Smooth muscle cell (in vitro differentiated cells): ENCODE data around the gene WRAP53. TPM values are rescaled to one million over a fixed set of nuclear protein-coding genes. Genes with fewer than 3 reads are reported as not detected.
A peak's percentile ranks its signal among the peaks of the same experiment; 100 is the strongest.

Experiments
- DNase-seq: peaks from one replicate; lab custom pipeline; 2025; ENCODE audit not compliant: unreplicated experiment; lab: John Stamatoyannopoulos, UW
- H2AFZ ChIP-seq: fragments of 200-600 bp; sonication (generic); 2 replicates; pipeline ENCODE4 v1.6.0; 2016; ENCODE audit warnings: antibody characterized with exemption, low read depth, mild to moderate bottlenecking
- H3F3A ChIP-seq: fragments of 200-600 bp; sonication (generic); 2 replicates; pipeline ENCODE4 v1.6.0; 2017; ENCODE audit warnings: antibody characterized with exemption, low read depth
- H3K27ac ChIP-seq: fragments of 200-600 bp; sonication (generic); 2 replicates; pipeline ENCODE4 v1.5.1; 2016; ENCODE audit warnings: low read depth, mild to moderate bottlenecking
- H3K27me3 ChIP-seq: fragments of 200-600 bp; sonication (generic); 2 replicates; pipeline ENCODE4 v1.6.1; 2016; ENCODE audit warnings: low read depth, mild to moderate bottlenecking
- H3K36me3 ChIP-seq: fragments of 200-600 bp; sonication (generic); 2 replicates; pipeline ENCODE4 v1.5.1; 2016; ENCODE audit warnings: low read depth
- H3K4me1 ChIP-seq: fragments of 200-600 bp; sonication (generic); 2 replicates; pipeline ENCODE4 v1.5.1; 2016; ENCODE audit warnings: low read depth
- H3K4me2 ChIP-seq: fragments of 200-600 bp; sonication (generic); 2 replicates; pipeline ENCODE4 v1.6.0; 2016; ENCODE audit warnings: mild to moderate bottlenecking
- H3K4me3 ChIP-seq: fragments of 200-600 bp; sonication (generic); 2 replicates; pipeline ENCODE4 v1.5.1; 2016; ENCODE audit warnings: mild to moderate bottlenecking
- H3K79me2 ChIP-seq: fragments of 200-600 bp; sonication (generic); 2 replicates; pipeline ENCODE4 v1.6.0; 2016; ENCODE audit warnings: low read depth, mild to moderate bottlenecking
- H3K9ac ChIP-seq: fragments of 200-600 bp; sonication (generic); 2 replicates; pipeline ENCODE4 v1.6.0; 2016; ENCODE audit warnings: low read depth
- H3K9me3 ChIP-seq: fragments of 200-600 bp; sonication (generic); replicated peaks from 2 replicates; pipeline ENCODE4 v1.5.1; 2016; ENCODE audit warnings: low read depth
- H4K20me1 ChIP-seq: fragments of 200-600 bp; sonication (generic); 2 replicates; pipeline ENCODE4 v1.6.0; 2016; ENCODE audit warnings: low read depth
- CTCF ChIP-seq: fragments of 200-600 bp; sonication (generic); IDR thresholded peaks from 2 replicates; pipeline ENCODE4 v1.5.1; 2017; ENCODE audit warnings: borderline replicate concordance, mild to moderate bottlenecking, antibody characterized with exemption; ENCODE audit not compliant: insufficient read depth, poor library complexity, severe bottlenecking
- WGBS: methylation state at CpG from one replicate; pipeline ENCODE4 v1.1.7; 2016; ENCODE audit warnings: low lambda C conversion rate; 5-methylcytosine and 5-hydroxymethylcytosine counted together
- polyA plus RNA-seq: library from polyadenylated mRNA; unstranded; fragments of >200 nt; fragmentation: Nextera tagmentation; extraction: Ambion mirVana; gene quantifications from 2 replicates; pipeline ENCODE4 v1.2.1, GENCODE V29; 2016
- total RNA-seq: library from RNA; depleted of rRNA; stranded (reverse); fragments of >200 nt; gene quantifications from 2 replicates; pipeline ENCODE4 v1.2.3, GENCODE V29; 2014

The WRAP53 gene
- total and polyA plus RNA-seq, 2 experiments from 2014 or later, result 8.2 to 17.1 TPM

GRCh38 chr17:7673239-7673638 is 15.0 kb upstream of the WRAP53 start:
- Histone ChIP-seq H4K20me1 (peaks cover 10% of the 10 kb centered on the region), H3K36me3 (peaks cover 11% of the 10 kb centered on the region), H3K4me2 (no peak overlapping the region), H3F3A (no peaks in the 10 kb centered on the region), H3K4me1 (no peaks in the 10 kb centered on the region), H3K4me3 (no peak overlapping the region), H3K27ac (no peak overlapping the region), H3K9ac (no peak overlapping the region), H2AFZ (no peak overlapping the region), H3K27me3 (no peaks in the 10 kb centered on the region), H3K9me3 (no peaks in the 10 kb centered on the region), H3K79me2 (peaks cover 4% of the 10 kb centered on the region)
- DNase-seq, result no peak
- peak; percentile 41 for TF ChIP-seq CTCF
- 93% methylated on average over 2 of the region's 2 CpGs for WGBS

- peaks cover 11% of the 10 kb centered on the region for H3K79me2 ChIP-seq
- DNase-seq, result no peak
- H3K36me3 ChIP-seq, result peaks cover 11% of the 10 kb centered on the region
- no peak overlapping the region for H3K4me2 ChIP-seq
- H3K27ac ChIP-seq, result no peak overlapping the region
- no peaks in the 10 kb centered on the region for H3K4me1 ChIP-seq
- H4K20me1 ChIP-seq, result peaks cover 17% of the 10 kb centered on the region
- H3K4me3 ChIP-seq, result no peak overlapping the region
- WGBS, result 91% methylated on average over 14 of the region's 14 CpGs
- no peak overlapping the region for H3K9ac ChIP-seq
- no peaks in the 10 kb centered on the region for H3F3A ChIP-seq
- no peak for TF ChIP-seq CTCF
- H3K27me3 ChIP-seq, result no peaks in the 10 kb centered on the region
- H2AFZ ChIP-seq, result no peak overlapping the region
- no peaks in the 10 kb centered on the region for H3K9me3 ChIP-seq
Observed at GRCh38 chr17:7674934-7675333, 13.3 kb upstream of the WRAP53 start.

- Histone ChIP-seq H3K4me3 (no peak overlapping the region), H3K79me2 (peaks cover 24% of the 10 kb centered on the region), H3K9ac (no peak overlapping the region), H3K4me1 (no peaks in the 10 kb centered on the region), H3K27ac (no peak overlapping the region), H3K36me3 (peaks cover 11% of the 10 kb centered on the region), H2AFZ (no peak overlapping the region), H4K20me1 (peaks cover 21% of the 10 kb centered on the region), H3K4me2 (no peak overlapping the region), H3K9me3 (no peaks in the 10 kb centered on the region), H3K27me3 (no peaks in the 10 kb centered on the region), H3F3A (no peaks in the 10 kb centered on the region)
- TF ChIP-seq CTCF, result no peak
- 83% methylated on average over 5 of the region's 5 CpGs for WGBS
- no peak for DNase-seq
Observed at GRCh38 chr17:7676533-7676932, 11.7 kb upstream of the WRAP53 start.

GRCh38 chr17:7677388-7678067 is 10.7 kb upstream of the WRAP53 start:
- no peak for TF ChIP-seq CTCF
- Histone ChIP-seq H3K4me3 (no peak overlapping the region), H3K9ac (no peak overlapping the region), H3K79me2 (peaks cover 32% of the 10 kb centered on the region), H3K36me3 (peaks cover 11% of the 10 kb centered on the region), H3K9me3 (no peaks in the 10 kb centered on the region), H2AFZ (no peak overlapping the region), H3K27me3 (no peaks in the 10 kb centered on the region), H3K4me1 (no peaks in the 10 kb centered on the region), H3F3A (no peaks in the 10 kb centered on the region), H3K4me2 (no peak overlapping the region), H3K27ac (no peak overlapping the region), H4K20me1 (peaks cover 21% of the 10 kb centered on the region)
- 60% methylated on average over 10 of the region's 10 CpGs for WGBS
- DNase-seq, result no peak
